Kidney epithelial cell (primary cell): ENCODE results near the gene PGLYRP1. TPM values are rescaled to one million over a fixed set of nuclear protein-coding genes. Genes with fewer than 3 reads are reported as not detected.

Experiments
- DNase-seq: peaks from one replicate; pipeline ENCODE4 v3.0.0-alpha.2; 2010; ENCODE audit warnings: low read depth
- H3K27me3 ChIP-seq: 2 replicates; pipeline ENCODE4 v1.6.0; 2011; ENCODE audit warnings: low read length; ENCODE audit not compliant: control insufficient read depth, insufficient read depth
- H3K36me3 ChIP-seq: 2 replicates; pipeline ENCODE4 v1.5.1; 2011; ENCODE audit warnings: low read length; ENCODE audit not compliant: control insufficient read depth, insufficient read depth
- H3K4me3 ChIP-seq: 2 replicates; pipeline ENCODE4 v1.5.1; 2011; ENCODE audit warnings: low read depth, mild to moderate bottlenecking, control low read depth, low read length
- total RNA-seq: library from RNA; depleted of rRNA; stranded (reverse); fragments of >200 nt; gene quantifications from 2 replicates; pipeline ENCODE4 v1.2.3, GENCODE V29; 2015
- TF ChIP-seq, protein P1 (sequence below): IDR thresholded peaks from 2 replicates; pipeline ENCODE4 v1.5.1; 2011; ENCODE audit warnings: mild to moderate bottlenecking, moderate library complexity, low read length, control low read depth, inconsistent platforms; ENCODE audit not compliant: insufficient read depth, poor library complexity, severe bottlenecking

PGLYRP1 gene
- total RNA-seq, 1 donor from 2014 or later, result not detected

- Histone ChIP-seq H3K36me3 (no peaks in the 10 kb centered on the region), H3K27me3 (peaks cover 11% of the 10 kb centered on the region), H3K4me3 (no peak overlapping the region)
- TF ChIP-seq, protein P1, sequence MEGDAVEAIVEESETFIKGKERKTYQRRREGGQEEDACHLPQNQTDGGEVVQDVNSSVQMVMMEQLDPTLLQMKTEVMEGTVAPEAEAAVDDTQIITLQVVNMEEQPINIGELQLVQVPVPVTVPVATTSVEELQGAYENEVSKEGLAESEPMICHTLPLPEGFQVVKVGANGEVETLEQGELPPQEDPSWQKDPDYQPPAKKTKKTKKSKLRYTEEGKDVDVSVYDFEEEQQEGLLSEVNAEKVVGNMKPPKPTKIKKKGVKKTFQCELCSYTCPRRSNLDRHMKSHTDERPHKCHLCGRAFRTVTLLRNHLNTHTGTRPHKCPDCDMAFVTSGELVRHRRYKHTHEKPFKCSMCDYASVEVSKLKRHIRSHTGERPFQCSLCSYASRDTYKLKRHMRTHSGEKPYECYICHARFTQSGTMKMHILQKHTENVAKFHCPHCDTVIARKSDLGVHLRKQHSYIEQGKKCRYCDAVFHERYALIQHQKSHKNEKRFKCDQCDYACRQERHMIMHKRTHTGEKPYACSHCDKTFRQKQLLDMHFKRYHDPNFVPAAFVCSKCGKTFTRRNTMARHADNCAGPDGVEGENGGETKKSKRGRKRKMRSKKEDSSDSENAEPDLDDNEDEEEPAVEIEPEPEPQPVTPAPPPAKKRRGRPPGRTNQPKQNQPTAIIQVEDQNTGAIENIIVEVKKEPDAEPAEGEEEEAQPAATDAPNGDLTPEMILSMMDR, result no peak
- DNase-seq, result no peak
These were observed 20.1 kb downstream of the PGLYRP1 start for GRCh38 chr19:46002678-46003275.

GRCh38 chr19:46000491-46001246, 22.2 kb downstream of the PGLYRP1 start:
- Histone ChIP-seq H3K4me3 (peak overlapping the region; percentile 17), H3K36me3 (no peaks in the 10 kb centered on the region), H3K27me3 (peaks cover 11% of the 10 kb centered on the region)
- TF ChIP-seq, protein P1, result no peak
- DNase-seq, result no peak

DNA sequence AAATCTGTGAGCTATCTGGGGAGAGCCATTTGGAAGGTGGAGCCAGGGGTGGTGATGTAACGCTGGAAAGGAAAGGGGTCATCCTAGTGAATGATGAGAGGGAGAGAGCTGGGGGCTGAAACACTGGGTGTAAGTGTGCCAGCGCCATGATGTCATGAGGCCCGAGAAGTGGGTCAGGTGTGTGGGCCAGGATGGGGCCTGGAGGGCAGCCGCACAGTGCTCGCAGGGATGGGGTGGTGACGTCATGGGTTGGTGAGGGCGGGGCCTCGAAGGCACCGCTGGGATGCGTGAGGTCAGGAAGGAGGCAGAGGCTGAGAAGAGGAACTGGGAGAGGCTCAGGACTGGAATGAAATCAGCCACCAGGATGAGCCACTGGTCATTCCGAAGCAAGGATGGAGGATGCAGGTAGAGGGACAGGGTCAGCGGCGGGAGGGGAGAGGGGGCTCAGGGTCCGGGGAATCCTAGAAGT, 23.2 kb downstream of the PGLYRP1 start:
- TF ChIP-seq, protein P1, result no peak
- Histone ChIP-seq H3K36me3 (no peaks in the 10 kb centered on the region), H3K4me3 (no peak overlapping the region), H3K27me3 (peaks cover 11% of the 10 kb centered on the region)
- DNase-seq, result no peak

DNA sequence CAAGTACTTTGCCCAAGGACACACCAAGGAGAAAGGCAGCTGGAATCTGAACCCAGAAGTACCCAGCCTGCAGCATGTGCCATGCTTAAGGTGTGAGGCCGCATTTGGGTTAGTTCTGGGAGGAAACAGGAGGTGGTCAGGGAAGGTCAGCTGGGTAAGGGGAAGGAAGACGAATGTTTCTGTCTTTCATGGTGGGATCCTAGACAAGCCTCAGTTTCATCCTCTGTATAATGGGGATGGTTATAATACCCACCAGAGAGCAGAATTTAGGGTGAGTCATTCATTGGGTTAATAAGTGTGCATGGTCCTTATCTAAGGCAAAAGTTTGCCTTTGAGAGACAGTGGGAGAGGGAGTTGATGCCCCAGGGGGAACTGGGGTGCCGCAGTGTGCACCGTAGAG, 24.0 kb downstream of the PGLYRP1 start:
- no peak overlapping the region for H3K4me3 ChIP-seq
- TF ChIP-seq, protein P1, result no peak
- DNase-seq, result no peak
- H3K27me3 ChIP-seq, result peaks cover 11% of the 10 kb centered on the region
- no peaks in the 10 kb centered on the region for H3K36me3 ChIP-seq

- no peak for DNase-seq
- Histone ChIP-seq H3K27me3 (peaks cover 11% of the 10 kb centered on the region), H3K36me3 (no peaks in the 10 kb centered on the region), H3K4me3 (no peak overlapping the region)
- TF ChIP-seq, protein P1, result no peak
These were observed 25.9 kb downstream of the PGLYRP1 start for GRCh38 chr19:45996933-45997332.
